Right atrium auricular region (tissue), 2 donors: ENCODE measurements around the gene HDAC7. TPM values are rescaled to one million over a fixed set of nuclear protein-coding genes. Genes with fewer than 3 reads are reported as not detected.

ENCODE experiments used
- DNase-seq: peaks from one replicate; pipeline ENCODE4 v3.0.0-alpha.2; 2019; ENCODE audit warnings: low spot score
- H3K27ac ChIP-seq, 2 donors: fragments of 200-600 bp; sonication (generic); 1 replicate in 1 of 2; 2 replicates in 1 of 2; pipeline ENCODE4 v1.5.1; 2016 to 2019
- H3K27me3 ChIP-seq, 2 donors: fragments of 200-600 bp; sonication (generic); one replicate each; pipeline versions ENCODE4 v1.5.1 to v1.6.0; 2017 to 2019
- H3K36me3 ChIP-seq: fragments of 200-600 bp; sonication (generic); one replicate; pipeline ENCODE4 v1.5.1; 2016
- H3K4me1 ChIP-seq, 2 donors: fragments of 200-600 bp; sonication (generic); one replicate each; pipeline versions ENCODE4 v1.5.1 to v1.6.0; 2017 to 2019
- H3K4me3 ChIP-seq, 2 donors: fragments of 200-600 bp; sonication (generic); 1 replicate in 1 of 2; 2 replicates in 1 of 2; pipeline ENCODE4 v1.5.1; 2017 to 2019; ENCODE audit warnings: mild to moderate bottlenecking in 1 of 2, moderate library complexity in 1 of 2
- H3K9me3 ChIP-seq, 2 donors: fragments of 200-600 bp; sonication (generic); one replicate each; pipeline ENCODE4 v1.5.1; 2019
- total RNA-seq, 2 donors: library from RNA; depleted of rRNA; stranded (reverse); fragments of >200 nt; gene quantifications; one replicate each; pipeline ENCODE4 v1.1.0, GENCODE V29; 2016
- TF ChIP-seq, protein P1 (sequence below), 2 donors: fragments of 200-600 bp; sonication (generic); IDR thresholded peaks; one replicate each; pipeline ENCODE4 v1.5.1; 2019; ENCODE audit warnings: antibody characterized with exemption in 2 of 2

Gene HDAC7
- total RNA-seq, 2 donors from 2014 or later = 33.4 to 60.2 TPM

DNA sequence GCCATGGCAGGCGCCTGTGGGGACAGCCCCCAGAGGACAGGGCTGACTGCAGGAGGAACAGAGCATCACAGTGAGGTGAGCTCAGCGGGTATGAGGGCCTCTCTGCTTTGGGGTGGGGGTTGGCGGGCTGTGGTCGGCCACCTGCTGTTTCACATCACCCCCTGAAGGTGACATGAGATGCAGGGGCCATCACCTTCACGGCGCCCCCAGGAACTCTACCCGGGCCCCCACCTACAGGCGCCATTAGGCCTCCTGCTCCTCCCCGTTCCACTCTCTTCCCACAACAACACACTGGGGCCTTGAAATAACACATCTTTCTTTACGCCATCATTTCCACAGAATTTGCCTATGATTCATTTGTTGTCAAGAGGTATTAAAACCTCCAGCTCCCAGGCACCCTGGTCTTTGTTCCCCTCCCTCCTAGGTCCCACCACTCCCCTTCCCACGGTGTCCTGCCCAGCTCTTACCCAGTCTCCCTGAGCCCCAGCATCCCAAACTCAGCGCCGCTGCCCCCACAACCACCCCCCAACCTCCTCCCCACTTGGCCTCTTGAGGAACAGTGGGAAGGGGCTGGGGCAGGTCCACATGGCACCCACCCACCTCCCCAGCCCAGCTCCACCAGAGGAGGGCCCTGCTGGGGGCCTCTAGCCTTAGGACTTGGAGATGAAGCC is 12.7 kb upstream of the HDAC7 start:
- no peaks in the 10 kb centered on the region for H3K36me3 ChIP-seq
- no peak overlapping the region for H3K4me3 ChIP-seq
- H3K27me3 ChIP-seq = no peaks in the 10 kb centered on the region
- TF ChIP-seq, protein P1, sequence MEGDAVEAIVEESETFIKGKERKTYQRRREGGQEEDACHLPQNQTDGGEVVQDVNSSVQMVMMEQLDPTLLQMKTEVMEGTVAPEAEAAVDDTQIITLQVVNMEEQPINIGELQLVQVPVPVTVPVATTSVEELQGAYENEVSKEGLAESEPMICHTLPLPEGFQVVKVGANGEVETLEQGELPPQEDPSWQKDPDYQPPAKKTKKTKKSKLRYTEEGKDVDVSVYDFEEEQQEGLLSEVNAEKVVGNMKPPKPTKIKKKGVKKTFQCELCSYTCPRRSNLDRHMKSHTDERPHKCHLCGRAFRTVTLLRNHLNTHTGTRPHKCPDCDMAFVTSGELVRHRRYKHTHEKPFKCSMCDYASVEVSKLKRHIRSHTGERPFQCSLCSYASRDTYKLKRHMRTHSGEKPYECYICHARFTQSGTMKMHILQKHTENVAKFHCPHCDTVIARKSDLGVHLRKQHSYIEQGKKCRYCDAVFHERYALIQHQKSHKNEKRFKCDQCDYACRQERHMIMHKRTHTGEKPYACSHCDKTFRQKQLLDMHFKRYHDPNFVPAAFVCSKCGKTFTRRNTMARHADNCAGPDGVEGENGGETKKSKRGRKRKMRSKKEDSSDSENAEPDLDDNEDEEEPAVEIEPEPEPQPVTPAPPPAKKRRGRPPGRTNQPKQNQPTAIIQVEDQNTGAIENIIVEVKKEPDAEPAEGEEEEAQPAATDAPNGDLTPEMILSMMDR (IDR thresholded peaks at IDR 0.05) = no peak
- peaks cover 0 to 29% of the 10 kb centered on the region in 2 donors for H3K4me1 ChIP-seq
- H3K27ac ChIP-seq = no peak overlapping the region
- H3K9me3 ChIP-seq = no peaks in the 10 kb centered on the region
- no peak for DNase-seq

GRCh38 chr12:47829584-47829983 is 9.9 kb upstream of the HDAC7 start:
- peaks cover 0 to 48% of the 10 kb centered on the region in 2 donors for H3K4me1 ChIP-seq
- no peak overlapping the region for H3K4me3 ChIP-seq
- peak overlapping the region; percentile 71 to 99 for H3K27ac ChIP-seq
- H3K9me3 ChIP-seq = no peaks in the 10 kb centered on the region
- TF ChIP-seq, protein P1 (IDR thresholded peaks at IDR 0.05) = no peak
- no peak for DNase-seq
- H3K36me3 ChIP-seq = no peaks in the 10 kb centered on the region
- H3K27me3 ChIP-seq = no peaks in the 10 kb centered on the region

DNA sequence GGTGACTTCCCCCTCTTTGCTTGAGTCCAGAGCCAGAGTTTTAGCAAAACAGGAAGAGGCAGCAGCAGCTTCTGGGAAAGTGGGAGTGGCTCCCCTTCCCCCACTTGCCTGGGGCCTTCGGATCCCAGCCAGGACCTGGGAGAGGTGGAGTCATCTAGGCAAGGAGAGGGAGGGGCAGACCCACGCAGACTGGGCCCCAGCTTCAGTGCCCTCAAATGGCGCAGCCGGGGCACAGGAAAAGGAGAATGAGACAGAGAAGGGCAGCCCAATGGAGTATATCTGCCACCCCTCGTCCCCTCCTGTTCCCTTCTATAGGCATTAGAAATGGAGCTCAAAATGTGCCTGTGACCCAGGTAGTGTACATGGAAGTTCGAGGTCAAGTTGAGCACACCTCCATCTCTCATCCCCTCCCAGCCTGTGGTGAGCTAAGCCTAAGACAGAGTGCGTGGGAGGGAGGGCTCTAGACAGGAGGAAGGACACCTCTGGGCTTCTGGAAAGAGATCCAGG is 9.3 kb upstream of the HDAC7 start:
- Histone ChIP-seq H3K4me1 (peaks cover 0 to 54% of the 10 kb centered on the region in 2 donors), H3K9me3 (no peaks in the 10 kb centered on the region), H3K36me3 (no peaks in the 10 kb centered on the region), H3K4me3 (no peak overlapping the region), H3K27me3 (no peaks in the 10 kb centered on the region), H3K27ac (peak overlapping the region; percentile 71 to 99)
- TF ChIP-seq, protein P1 (IDR thresholded peaks at IDR 0.05) = no peak
- DNase-seq = peak; percentile 91

DNA sequence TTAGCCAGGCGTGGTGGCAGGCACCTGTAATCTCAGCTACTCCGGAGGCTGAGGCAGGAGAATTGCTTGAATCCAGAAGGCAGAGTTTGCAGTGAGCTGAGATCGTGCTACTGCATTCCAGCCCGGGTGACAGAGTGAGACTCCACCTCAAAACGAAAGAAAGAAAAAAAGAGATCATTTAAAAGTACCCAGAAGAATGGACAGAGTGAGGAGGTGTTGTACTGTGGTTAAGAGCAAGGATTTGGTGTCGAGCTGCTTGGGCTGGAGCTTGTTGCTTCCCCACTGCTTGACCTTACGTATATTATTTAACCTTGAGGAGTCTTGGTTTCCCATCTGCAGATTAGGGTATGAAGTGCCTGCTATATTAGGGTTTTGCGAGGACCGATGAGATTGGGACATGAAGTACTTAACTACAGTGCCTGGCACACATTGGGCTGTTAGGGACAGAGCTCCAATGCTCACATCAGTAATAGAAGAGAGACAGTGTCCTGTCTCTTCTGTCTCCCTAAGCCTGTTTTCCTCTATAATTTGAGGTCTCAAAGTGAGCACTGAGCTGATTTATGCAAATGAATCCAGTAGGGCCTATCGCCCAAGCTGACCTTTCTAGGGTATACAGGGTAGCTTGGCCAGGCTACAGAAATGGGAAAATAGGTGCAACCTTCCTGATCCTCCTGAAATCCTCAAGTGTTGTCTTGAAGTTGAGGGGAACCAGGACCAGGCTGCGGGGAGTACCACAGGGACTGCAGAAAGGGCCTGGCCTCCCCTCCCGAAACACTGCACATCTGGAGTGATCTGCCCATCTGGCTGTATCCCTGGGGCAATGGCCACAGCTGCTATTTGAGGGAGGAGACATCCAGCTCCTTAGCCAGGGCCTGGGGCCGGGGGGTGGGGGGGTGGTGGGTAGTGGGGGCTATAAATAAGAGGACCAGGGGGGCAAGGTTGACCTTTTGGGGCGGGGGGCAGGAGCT is 8.6 kb upstream of the HDAC7 start:
- no peak for DNase-seq
- Histone ChIP-seq H3K27ac (peak overlapping the region; percentile 71 to 99), H3K27me3 (no peaks in the 10 kb centered on the region), H3K36me3 (no peaks in the 10 kb centered on the region), H3K4me3 (no peak overlapping the region), H3K9me3 (no peaks in the 10 kb centered on the region), H3K4me1 (peaks cover 0 to 61% of the 10 kb centered on the region in 2 donors)
- TF ChIP-seq, protein P1 (IDR thresholded peaks at IDR 0.05) = no peak

DNA sequence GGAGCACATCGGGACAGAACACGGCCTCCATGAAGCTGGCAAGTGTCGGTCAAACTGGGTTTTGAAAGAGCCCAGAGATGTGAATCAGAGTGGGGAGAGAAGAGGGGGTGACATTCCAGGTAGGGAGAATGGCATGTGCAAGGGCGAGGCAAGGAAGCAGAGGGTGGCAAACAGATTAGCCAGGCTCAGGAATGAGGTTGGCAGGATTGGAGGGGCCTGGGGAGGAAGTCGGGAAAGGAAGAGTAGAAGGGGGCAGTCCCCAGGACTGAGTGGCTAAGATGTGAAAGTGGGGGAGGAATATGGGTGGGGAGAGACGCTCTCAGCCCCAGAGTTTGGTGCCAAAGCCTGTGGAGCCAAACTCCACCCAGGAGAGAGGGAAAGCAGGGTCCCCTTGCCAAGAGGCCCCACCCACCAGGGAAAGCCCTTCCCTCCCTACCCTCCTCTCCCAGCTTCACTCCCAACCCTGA is 5.5 kb upstream of the HDAC7 start:
- H3K36me3 ChIP-seq = no peaks in the 10 kb centered on the region
- peaks cover 0 to 92% of the 10 kb centered on the region in 2 donors for H3K4me1 ChIP-seq
- H3K27me3 ChIP-seq = no peaks in the 10 kb centered on the region
- no peak overlapping the region for H3K4me3 ChIP-seq
- DNase-seq = no peak
- TF ChIP-seq, protein P1 (IDR thresholded peaks at IDR 0.05) = no peak
- peak overlapping the region; percentile 27 to 99 for H3K27ac ChIP-seq
- H3K9me3 ChIP-seq = no peaks in the 10 kb centered on the region
